H1 (cell line): ENCODE measurements around the gene LRP1. TPM values are rescaled to one million over a fixed set of nuclear protein-coding genes. Genes with fewer than 3 reads are reported as not detected.

Experiments
- CTCF ChIA-PET: fragments of 300-600 bp; sonication (Branson Sonifier 250); formaldehyde crosslinking; loops from one replicate; lab custom pipeline; 2021; ENCODE audit not compliant: partially characterized antibody; lab: Charles Lee
- POLR2A ChIA-PET: fragments of 300-600 bp; sonication (Branson Sonifier 250); formaldehyde crosslinking; loops from one replicate; lab custom pipeline; 2021; ENCODE audit warnings: inconsistent platforms; ENCODE audit not compliant: partially characterized antibody; lab: Charles Lee
- DNase-seq, 2 experiments: peaks; one replicate each; pipeline versions ENCODE4 v3.0.0 to v3.0.0-alpha.2; 2010 to 2022; ENCODE audit warnings: low spot score in 2 of 2, low read depth in 1 of 2, mixed read lengths in 1 of 2
- FAIRE-seq: peaks from 2 replicates; lab custom pipeline; 2011; peaks lifted over from hg19 to GRCh38; lab: Jason Lieb, UNC
- H2AFZ ChIP-seq: 2 replicates; pipeline ENCODE4 v1.8.1; 2012; ENCODE audit warnings: low read length, inconsistent platforms
- H2AK5ac ChIP-seq: 2 replicates; pipeline ENCODE4 v1.6.1; 2013; ENCODE audit warnings: low read depth, low read length
- H2BK120ac ChIP-seq: replicated peaks from 2 replicates; pipeline ENCODE3; 2013; ENCODE audit warnings: low read depth, low read length, inconsistent platforms
- H2BK12ac ChIP-seq: 2 replicates; pipeline ENCODE4 v1.6.1; 2013; ENCODE audit warnings: low read depth, low read length
- H2BK15ac ChIP-seq: 2 replicates; pipeline ENCODE4 v1.6.1; 2013; ENCODE audit warnings: low read length
- H2BK20ac ChIP-seq: 2 replicates; pipeline ENCODE4 v1.6.1; 2013; ENCODE audit warnings: low read length
- H2BK5ac ChIP-seq: 2 replicates; pipeline ENCODE4 v1.6.1; 2013; ENCODE audit warnings: low read depth, low read length
- H3K14ac ChIP-seq: 2 replicates; pipeline ENCODE4 v1.6.1; 2013; ENCODE audit warnings: inconsistent platforms; ENCODE audit not compliant: insufficient read length
- H3K18ac ChIP-seq: 2 replicates; pipeline ENCODE4 v1.6.1; 2013; ENCODE audit warnings: low read length; ENCODE audit errors: extremely low read depth
- H3K23ac ChIP-seq: 2 replicates; pipeline ENCODE4 v1.6.1; 2013; ENCODE audit warnings: inconsistent platforms; ENCODE audit not compliant: insufficient read length
- H3K23me2 ChIP-seq: 2 replicates; pipeline ENCODE4 v1.6.1; 2013; ENCODE audit warnings: low read depth, low read length
- H3K27ac ChIP-seq: 2 replicates; pipeline ENCODE4 v1.6.1; 2011; ENCODE audit warnings: low read depth, low read length, inconsistent platforms
- H3K27me3 ChIP-seq, 4 experiments: replicated peaks in 1 of 4; 1 replicate in 1 of 4; 2 replicates in 3 of 4; pipeline versions ENCODE4 v1.6.1 to v1.8.1; 2011 to 2013; ENCODE audit warnings: low read length in 3 of 4, mild to moderate bottlenecking in 3 of 4, inconsistent platforms in 2 of 4, mixed read lengths in 2 of 4, moderate library complexity in 1 of 4; ENCODE audit not compliant: control insufficient read depth in 3 of 4, insufficient read depth in 3 of 4; ENCODE audit errors: extremely low read depth in 1 of 4
- H3K36me3 ChIP-seq, 4 experiments: 2 replicates each; pipeline versions ENCODE4 v1.6.1 to v1.8.1; 2011 to 2013; ENCODE audit warnings: mild to moderate bottlenecking in 4 of 4, low read length in 3 of 4, moderate library complexity in 2 of 4, control low read depth in 1 of 4, inconsistent platforms in 1 of 4; ENCODE audit not compliant: insufficient read depth in 4 of 4, control insufficient read depth in 2 of 4
- H3K4ac ChIP-seq: replicated peaks from 2 replicates; pipeline ENCODE3; 2013; ENCODE audit warnings: low read length, low read depth, mixed read lengths, inconsistent platforms; ENCODE audit not compliant: insufficient read length
- H3K4me1 ChIP-seq, 4 experiments: replicated peaks in 1 of 4; 1 replicate in 1 of 4; 2 replicates in 3 of 4; pipeline versions ENCODE4 v1.6.1 to v1.8.1; 2011 to 2013; ENCODE audit warnings: low read length in 3 of 4, inconsistent platforms in 2 of 4, mixed read lengths in 1 of 4; ENCODE audit not compliant: insufficient read depth in 4 of 4, control insufficient read depth in 3 of 4
- H3K4me2 ChIP-seq, 2 experiments: 2 replicates each; pipeline versions ENCODE4 v1.6.1 to v1.8.1; 2011 to 2013; ENCODE audit warnings: low read depth in 2 of 2, low read length in 2 of 2, control low read depth in 1 of 2, inconsistent platforms in 1 of 2, mild to moderate bottlenecking in 1 of 2; ENCODE audit not compliant: insufficient read depth in 1 of 2
- H3K4me3 ChIP-seq, 4 experiments: fragments of 200-600, 300-600 bp in 1 of 4; sonication (generic), shearing (Covaris generic), sonication (Bioruptor Twin) in 1 of 4; 2 replicates each; pipeline versions ENCODE4 v1.5.1 to v1.8.1; 2011 to 2016; ENCODE audit warnings: low read length in 4 of 4, low read depth in 3 of 4, control low read depth in 2 of 4, inconsistent platforms in 2 of 4, mild to moderate bottlenecking in 2 of 4, mixed read lengths in 1 of 4, moderate library complexity in 1 of 4; ENCODE audit not compliant: insufficient read depth in 2 of 4; ENCODE audit errors: extremely low read depth in 1 of 4
- H3K56ac ChIP-seq: replicated peaks from 2 replicates; pipeline ENCODE3; 2013; ENCODE audit warnings: low read depth, mild to moderate bottlenecking, mixed read lengths, low read length, inconsistent platforms; ENCODE audit not compliant: insufficient read length
- H3K79me1 ChIP-seq: 2 replicates; pipeline ENCODE4 v1.6.1; 2013; ENCODE audit warnings: low read depth, low read length, control low read depth
- H3K79me2 ChIP-seq, 2 experiments: 2 replicates each; pipeline versions ENCODE4 v1.6.1 to v1.8.1; 2012 to 2013; ENCODE audit warnings: low read length in 2 of 2, mild to moderate bottlenecking in 2 of 2, inconsistent platforms in 1 of 2; ENCODE audit not compliant: insufficient read depth in 2 of 2, control insufficient read depth in 1 of 2
- H3K9ac ChIP-seq, 4 experiments: replicated peaks in 1 of 4; 1 replicate in 1 of 4; 2 replicates in 3 of 4; pipeline versions ENCODE4 v1.6.1 to v1.8.1; 2011 to 2013; ENCODE audit warnings: low read depth in 3 of 4, low read length in 3 of 4, control low read depth in 2 of 4, mild to moderate bottlenecking in 2 of 4, moderate library complexity in 2 of 4, inconsistent platforms in 1 of 4; ENCODE audit errors: extremely low read depth in 1 of 4
- H3K9me3 ChIP-seq, 2 experiments: 2 replicates each; pipeline versions ENCODE4 v1.6.1 to v1.8.1; 2012 to 2013; ENCODE audit warnings: mild to moderate bottlenecking in 2 of 2, moderate library complexity in 2 of 2, control low read depth in 1 of 2, inconsistent platforms in 1 of 2, low read depth in 1 of 2, low read length in 1 of 2, mixed read lengths in 1 of 2; ENCODE audit not compliant: insufficient read depth in 2 of 2
- H4K20me1 ChIP-seq, 2 experiments: replicated peaks in 1 of 2; 2 replicates each; pipeline versions ENCODE3 to v1.8.1; 2011 to 2013; ENCODE audit warnings: inconsistent platforms in 2 of 2, low read length in 2 of 2, mild to moderate bottlenecking in 1 of 2; ENCODE audit not compliant: insufficient read depth in 2 of 2, control insufficient read depth in 1 of 2
- H4K5ac ChIP-seq: 2 replicates; pipeline ENCODE4 v1.6.1; 2013; ENCODE audit warnings: low read length, low read depth, mixed read lengths, inconsistent platforms; ENCODE audit not compliant: insufficient read length
- H4K8ac ChIP-seq: 2 replicates; pipeline ENCODE4 v1.8.0; 2013; ENCODE audit warnings: mild to moderate bottlenecking, moderate library complexity, low read length, inconsistent platforms; ENCODE audit not compliant: insufficient read depth; ENCODE audit errors: extremely low read depth
- H4K91ac ChIP-seq: replicated peaks from 2 replicates; pipeline ENCODE3; 2013; ENCODE audit warnings: low read length, mixed read lengths, inconsistent platforms; ENCODE audit not compliant: insufficient read length
- KDM4A ChIP-seq: IDR thresholded peaks from one replicate; pipeline ENCODE4 v1.7.1; 2012; ENCODE audit warnings: low read depth, mild to moderate bottlenecking, moderate library complexity, low read length, inconsistent platforms; ENCODE audit not compliant: severe bottlenecking
- PHF8 ChIP-seq: fragments of 200-600 bp; sonication (generic); conservative IDR thresholded peaks from 2 replicates; pipeline ENCODE4 v1.7.1; 2012; ENCODE audit warnings: low read depth, mild to moderate bottlenecking, inconsistent platforms, low read length, moderate library complexity
- POLR2AphosphoS5 ChIP-seq: IDR thresholded peaks from 2 replicates; pipeline ENCODE4 v1.6.1; 2011; ENCODE audit warnings: low read depth, low read length
- POU5F1 ChIP-seq: IDR thresholded peaks from 2 replicates; pipeline ENCODE4 v1.6.1; 2011; ENCODE audit warnings: low read depth, mild to moderate bottlenecking, low read length, moderate library complexity
- RAD21 ChIP-seq, 2 experiments: IDR thresholded peaks in 1 of 2; conservative IDR thresholded peaks in 1 of 2; 2 replicates each; pipeline ENCODE4 v1.6.1; 2011; ENCODE audit warnings: low read depth in 2 of 2, low read length in 2 of 2, improper control_type of control experiment in 1 of 2, inconsistent platforms in 1 of 2, mild to moderate bottlenecking in 1 of 2, moderate library complexity in 1 of 2
- WGBS, 2 experiments: shearing (Covaris generic) in 1 of 2; methylation state at CpG; one replicate each; pipeline versions ENCODE4 v1.1.6 to v1.1.7; 2013 to 2015; ENCODE audit warnings: low lambda C conversion rate in 2 of 2, mixed read lengths in 2 of 2, inconsistent platforms in 1 of 2, low coverage in 1 of 2, missing lambda C conversion rate in 1 of 2; ENCODE audit not compliant: insufficient replicate concordance in 2 of 2, insufficient coverage in 1 of 2, insufficient read length in 1 of 2; ENCODE audit errors: extremely low coverage in 1 of 2, missing lambda C conversion rate in 1 of 2; 5-methylcytosine and 5-hydroxymethylcytosine counted together
- polyA plus RNA-seq, 7 experiments: library from polyadenylated mRNA; depleted of rRNA in 3 of 7; stranded (reverse) in 5 of 7; unstranded in 2 of 7; fragments of >200 nt in 5 of 7; fragments of 200-250 nt in 2 of 7; gene quantifications; 1 replicate in 5 of 7; 2 replicates in 1 of 7; 4 replicates in 1 of 7; pipeline versions ENCODE4 v1.2.1 to v1.2.3, GENCODE V29; 2011 to 2013; ENCODE audit warnings: missing spikeins in 2 of 7, mixed read lengths in 2 of 7
- total RNA-seq: library from RNA; stranded (reverse); fragmentation: NEBNext Ultra II Directional; extraction: Animal tissue kit (Norgen Biotek cat#: 25700); gene quantifications from 2 replicates; pipeline ENCODE4 v1.2.1, GENCODE V29; 2021
- TF ChIP-seq, protein P1 (sequence below): IDR thresholded peaks from 2 replicates; pipeline ENCODE4 v1.6.1; 2011; ENCODE audit warnings: low read length, improper control_type of control experiment
- TF ChIP-seq, protein P2 (sequence below): IDR thresholded peaks from 2 replicates; pipeline ENCODE4 v1.6.1; 2012; ENCODE audit warnings: low read length, inconsistent platforms

Gene LRP1
- total and polyA plus RNA-seq, 2 of the 8 experiments (the other 6 are each of a cell fraction or from before 2014, with no cell fraction given) = 35.3 to 92.5 TPM

DNA sequence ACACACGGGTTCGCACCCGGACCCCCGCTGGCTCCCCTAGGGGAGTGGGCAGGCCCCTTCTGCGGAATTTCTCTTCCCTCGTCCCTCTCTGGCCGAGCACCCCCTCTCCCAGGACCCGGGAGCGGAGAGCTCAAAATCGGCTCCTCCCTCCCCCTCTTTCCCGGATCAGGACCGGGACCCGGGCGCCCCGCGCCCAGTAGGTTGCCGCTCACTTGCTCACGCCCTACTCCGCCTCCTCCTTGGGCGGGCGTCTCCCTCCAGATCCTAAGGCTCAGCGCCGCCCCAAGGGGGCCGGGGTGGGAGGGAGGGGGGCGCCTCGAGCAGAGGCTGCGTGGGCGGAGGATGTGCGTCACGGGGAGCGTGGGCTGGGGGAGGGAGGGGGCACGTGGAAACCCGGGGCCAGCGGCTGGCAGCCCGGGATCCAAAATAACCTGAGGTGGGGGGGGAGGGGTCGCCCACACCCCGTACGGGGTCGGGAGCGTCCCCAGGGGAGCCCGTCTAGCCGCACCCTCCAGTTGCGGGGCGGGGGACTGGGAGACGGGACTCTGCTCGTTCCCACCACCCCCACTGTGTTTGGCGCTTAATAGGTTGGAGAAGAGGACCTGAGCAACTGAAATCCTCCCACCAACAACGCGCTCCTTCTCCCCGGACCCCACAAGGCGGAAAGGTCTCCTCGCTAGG lies 41.1 kb upstream of the LRP1 start:
- Histone ChIP-seq H4K5ac (peak overlapping the region; percentile 81), H3K79me1 (peaks cover 4% of the 10 kb centered on the region; the same call in 1 of the 2 replicates), H3K4me3 (peak overlapping the region; percentile 57 to 79 (median 72)), H3K56ac (peak overlapping the region; percentile 64), H2BK120ac (peak overlapping the region; percentile 10), H2BK5ac (peak overlapping the region; percentile 96; the same call in 1 of the 2 replicates), H2BK12ac (no peak overlapping the region), H3K36me3 (peaks cover 5 to 10% (median 6%) of the 10 kb centered on the region in 4 experiments; a peak in 6 of 8 replicates), H4K20me1 (peaks cover 2 to 11% of the 10 kb centered on the region in 2 experiments), H2BK15ac (no peak overlapping the region), H3K27me3 (no peaks in the 10 kb centered on the region), H3K18ac (peak overlapping the region; percentile 87), H3K79me2 (peaks cover 0 to 18% of the 10 kb centered on the region in 2 experiments; a peak in 1 of 4 replicates), H2AK5ac (no peak overlapping the region), H3K4ac (peak overlapping the region; percentile 47), H4K8ac (peak overlapping the region; percentile 91), H3K14ac (no peak overlapping the region), H3K23me2 (peaks cover 25% of the 10 kb centered on the region), H4K91ac (peak overlapping the region; percentile 94), H2AFZ (no peak overlapping the region), H3K9me3 (no peaks in the 10 kb centered on the region), H2BK20ac (no peak overlapping the region), H3K23ac (no peak overlapping the region), H3K4me2 (peak overlapping the region; percentile 81 to 89), H3K9ac (peak overlapping the region in 3 of 4 experiments; percentile 63 to 75 (median 73); a peak in 5 of 7 replicates), H3K27ac (peak overlapping the region; percentile 65), H3K4me1 (peaks cover 0 to 16% (median 10%) of the 10 kb centered on the region in 4 experiments; a peak in 5 of 7 replicates)
- FAIRE-seq = no peak
- POLR2A ChIA-PET = interaction anchor here (0.5 to 16.5 kb wide), 15 partner anchors 8 to 409 kb away, joined by 3 to 352 read pairs (median 4); partner anchors contain the start of genes LRP1, NEMP1, SHMT2 and STAT6
- DNase-seq = peak in 1 of 2 experiments; percentile 84
- whole genome bisulfite sequencing, 2 experiments = 3% methylated on average over 24 of the region's 52 CpGs; no CpG with 5 or more reads in 1 of the 2 experiments
- CTCF ChIA-PET = interaction anchor here (0.6 to 14.0 kb wide), 8 partner anchors 15 to 424 kb away, joined by 3 to 325 read pairs (median 3); partner anchors contain the start of genes STAT6 and TAC3
- TF ChIP-seq, protein P1, sequence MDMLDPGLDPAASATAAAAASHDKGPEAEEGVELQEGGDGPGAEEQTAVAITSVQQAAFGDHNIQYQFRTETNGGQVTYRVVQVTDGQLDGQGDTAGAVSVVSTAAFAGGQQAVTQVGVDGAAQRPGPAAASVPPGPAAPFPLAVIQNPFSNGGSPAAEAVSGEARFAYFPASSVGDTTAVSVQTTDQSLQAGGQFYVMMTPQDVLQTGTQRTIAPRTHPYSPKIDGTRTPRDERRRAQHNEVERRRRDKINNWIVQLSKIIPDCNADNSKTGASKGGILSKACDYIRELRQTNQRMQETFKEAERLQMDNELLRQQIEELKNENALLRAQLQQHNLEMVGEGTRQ = no peak
- TF ChIP-seq, protein P2, sequence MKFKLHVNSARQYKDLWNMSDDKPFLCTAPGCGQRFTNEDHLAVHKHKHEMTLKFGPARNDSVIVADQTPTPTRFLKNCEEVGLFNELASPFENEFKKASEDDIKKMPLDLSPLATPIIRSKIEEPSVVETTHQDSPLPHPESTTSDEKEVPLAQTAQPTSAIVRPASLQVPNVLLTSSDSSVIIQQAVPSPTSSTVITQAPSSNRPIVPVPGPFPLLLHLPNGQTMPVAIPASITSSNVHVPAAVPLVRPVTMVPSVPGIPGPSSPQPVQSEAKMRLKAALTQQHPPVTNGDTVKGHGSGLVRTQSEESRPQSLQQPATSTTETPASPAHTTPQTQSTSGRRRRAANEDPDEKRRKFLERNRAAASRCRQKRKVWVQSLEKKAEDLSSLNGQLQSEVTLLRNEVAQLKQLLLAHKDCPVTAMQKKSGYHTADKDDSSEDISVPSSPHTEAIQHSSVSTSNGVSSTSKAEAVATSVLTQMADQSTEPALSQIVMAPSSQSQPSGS = no peak
- peak; percentile 54 for TF ChIP-seq KDM4A
- TF ChIP-seq POU5F1 = no peak
- TF ChIP-seq RAD21 (IDR thresholded peaks at IDR 0.05 in 1 of 2, conservative IDR thresholded peaks at IDR 0.05 in 1 of 2; ENCODE audit: low read depth in 2 of 2, low read length in 2 of 2) = no peak
- TF ChIP-seq PHF8 = 0 out of 2 replicates have a peak, but pooled peaks have one; percentile 29
- no peak for TF ChIP-seq POLR2AphosphoS5
